ENCODE data around the gene RBMS3. TPM values are rescaled to one million over a fixed set of nuclear protein-coding genes. Genes with fewer than 3 reads are reported as not detected.

Gene RBMS3
- total and polyA plus RNA-seq, 2 experiments from 2014 or later = 20.8 TPM

GRCh38 chr3:29267226-29267625 lies 13.6 kb upstream of the RBMS3 start:
- no peaks in the 10 kb centered on the region for H3K36me3 ChIP-seq
- DNase-seq (ENCODE audit: low read depth in 1 of 2, low spot score in 1 of 2) = no peak
- no peak overlapping the region for H3K4me3 ChIP-seq
- H3K27ac ChIP-seq = no peak overlapping the region
- no peaks in the 10 kb centered on the region for H3K27me3 ChIP-seq
- H3K9me3 ChIP-seq (ENCODE audit: low read depth) = no peaks in the 10 kb centered on the region
- H3K4me1 ChIP-seq (ENCODE audit: low read depth) = no peaks in the 10 kb centered on the region
- TF ChIP-seq, protein P1, sequence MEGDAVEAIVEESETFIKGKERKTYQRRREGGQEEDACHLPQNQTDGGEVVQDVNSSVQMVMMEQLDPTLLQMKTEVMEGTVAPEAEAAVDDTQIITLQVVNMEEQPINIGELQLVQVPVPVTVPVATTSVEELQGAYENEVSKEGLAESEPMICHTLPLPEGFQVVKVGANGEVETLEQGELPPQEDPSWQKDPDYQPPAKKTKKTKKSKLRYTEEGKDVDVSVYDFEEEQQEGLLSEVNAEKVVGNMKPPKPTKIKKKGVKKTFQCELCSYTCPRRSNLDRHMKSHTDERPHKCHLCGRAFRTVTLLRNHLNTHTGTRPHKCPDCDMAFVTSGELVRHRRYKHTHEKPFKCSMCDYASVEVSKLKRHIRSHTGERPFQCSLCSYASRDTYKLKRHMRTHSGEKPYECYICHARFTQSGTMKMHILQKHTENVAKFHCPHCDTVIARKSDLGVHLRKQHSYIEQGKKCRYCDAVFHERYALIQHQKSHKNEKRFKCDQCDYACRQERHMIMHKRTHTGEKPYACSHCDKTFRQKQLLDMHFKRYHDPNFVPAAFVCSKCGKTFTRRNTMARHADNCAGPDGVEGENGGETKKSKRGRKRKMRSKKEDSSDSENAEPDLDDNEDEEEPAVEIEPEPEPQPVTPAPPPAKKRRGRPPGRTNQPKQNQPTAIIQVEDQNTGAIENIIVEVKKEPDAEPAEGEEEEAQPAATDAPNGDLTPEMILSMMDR (IDR thresholded peaks at IDR 0.05; ENCODE audit: low read depth, low read length) = no peak

GRCh38 chr3:29268651-29269050 lies 12.2 kb upstream of the RBMS3 start:
- H3K27ac ChIP-seq = no peak overlapping the region
- H3K36me3 ChIP-seq = no peaks in the 10 kb centered on the region
- H3K4me3 ChIP-seq = no peak overlapping the region
- H3K27me3 ChIP-seq = no peaks in the 10 kb centered on the region
- H3K4me1 ChIP-seq (ENCODE audit: low read depth) = no peaks in the 10 kb centered on the region
- TF ChIP-seq, protein P1 (IDR thresholded peaks at IDR 0.05; ENCODE audit: low read depth, low read length) = no peak
- DNase-seq (ENCODE audit: low read depth in 1 of 2, low spot score in 1 of 2) = no peak
- H3K9me3 ChIP-seq (ENCODE audit: low read depth) = no peaks in the 10 kb centered on the region

- H3K27ac ChIP-seq = no peak overlapping the region
- TF ChIP-seq, protein P1 (IDR thresholded peaks at IDR 0.05; ENCODE audit: low read depth, low read length) = no peak
- H3K36me3 ChIP-seq = no peaks in the 10 kb centered on the region
- H3K4me3 ChIP-seq = no peak overlapping the region
- no peaks in the 10 kb centered on the region for H3K27me3 ChIP-seq
- no peaks in the 10 kb centered on the region for H3K4me1 ChIP-seq (ENCODE audit: low read depth)
- H3K9me3 ChIP-seq (ENCODE audit: low read depth) = no peaks in the 10 kb centered on the region
- no peak for DNase-seq (ENCODE audit: low read depth in 1 of 2, low spot score in 1 of 2)
Measured at GRCh38 chr3:29270752-29271151, 10.1 kb upstream of the RBMS3 start.

GRCh38 chr3:29271475-29271874 lies 9.4 kb upstream of the RBMS3 start:
- H3K27me3 ChIP-seq = no peaks in the 10 kb centered on the region
- TF ChIP-seq, protein P1 (IDR thresholded peaks at IDR 0.05; ENCODE audit: low read depth, low read length) = no peak
- no peaks in the 10 kb centered on the region for H3K36me3 ChIP-seq
- H3K4me3 ChIP-seq = no peak overlapping the region
- no peak overlapping the region for H3K27ac ChIP-seq
- no peaks in the 10 kb centered on the region for H3K4me1 ChIP-seq (ENCODE audit: low read depth)
- H3K9me3 ChIP-seq (ENCODE audit: low read depth) = no peaks in the 10 kb centered on the region
- DNase-seq (ENCODE audit: low read depth in 1 of 2, low spot score in 1 of 2) = no peak

DNA sequence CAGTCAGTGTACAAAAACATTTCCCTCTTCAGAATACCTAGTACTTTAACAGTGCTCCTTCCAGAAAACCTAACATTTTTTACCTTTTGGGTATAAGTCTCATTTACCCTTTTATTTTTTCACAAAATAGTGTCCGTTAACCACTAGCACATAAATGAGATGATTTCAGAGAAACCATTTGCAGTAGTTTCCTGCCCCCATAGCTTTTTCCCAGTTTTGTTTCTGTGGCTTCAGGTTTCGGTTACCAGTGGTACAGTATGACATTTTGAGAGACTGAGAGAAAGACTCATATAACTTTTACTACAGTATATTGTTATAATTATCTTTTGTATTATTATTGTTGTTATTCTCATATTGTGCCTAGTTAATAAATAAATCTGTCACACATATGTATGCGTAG lies 6.2 kb upstream of the RBMS3 start:
- Histone ChIP-seq H3K4me3 (no peak overlapping the region), H3K27me3 (no peaks in the 10 kb centered on the region), H3K27ac (no peak overlapping the region), H3K4me1 (ENCODE audit: low read depth) (peaks cover 7% of the 10 kb centered on the region), H3K36me3 (no peaks in the 10 kb centered on the region), H3K9me3 (ENCODE audit: low read depth) (no peaks in the 10 kb centered on the region)
- TF ChIP-seq, protein P1 (IDR thresholded peaks at IDR 0.05; ENCODE audit: low read depth, low read length) = no peak
- no peak for DNase-seq (ENCODE audit: low read depth in 1 of 2, low spot score in 1 of 2)

DNA sequence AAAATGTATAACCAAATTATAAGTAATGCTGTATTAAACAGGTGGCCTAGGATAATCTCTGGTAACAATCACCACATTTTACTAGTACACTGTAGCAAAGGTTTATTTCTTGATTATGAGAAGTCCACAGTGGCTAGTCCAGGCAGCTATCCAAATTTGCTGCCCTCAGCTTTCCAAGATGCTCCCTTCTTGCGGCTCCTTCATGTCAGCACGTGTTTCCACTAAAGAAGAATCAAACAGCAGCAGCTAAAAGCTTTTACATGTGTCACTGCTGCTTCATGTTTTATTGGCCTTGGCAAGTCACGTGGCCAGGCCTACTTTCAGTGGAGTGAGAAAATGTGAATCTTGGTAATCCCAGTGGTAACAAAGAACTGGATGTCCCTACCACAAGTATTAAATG lies 5.6 kb upstream of the RBMS3 start:
- peaks cover 7% of the 10 kb centered on the region for H3K4me1 ChIP-seq (ENCODE audit: low read depth)
- no peaks in the 10 kb centered on the region for H3K27me3 ChIP-seq
- TF ChIP-seq, protein P1 (IDR thresholded peaks at IDR 0.05; ENCODE audit: low read depth, low read length) = no peak
- H3K27ac ChIP-seq = no peak overlapping the region
- no peaks in the 10 kb centered on the region for H3K9me3 ChIP-seq (ENCODE audit: low read depth)
- no peaks in the 10 kb centered on the region for H3K36me3 ChIP-seq
- no peak overlapping the region for H3K4me3 ChIP-seq
- DNase-seq (ENCODE audit: low read depth in 1 of 2, low spot score in 1 of 2) = peak in 1 of 2 donors; percentile 62
